HepG2 (cell line): ENCODE data around the gene ANAPC2. TPM values are rescaled to one million over a fixed set of nuclear protein-coding genes. Genes with fewer than 3 reads are reported as not detected.

Experiments
- ATAC-seq: fragments of 200-7000 bp; cut with Tn5 transposase; 3 replicates; pipeline ENCODE4 v1.9.1; 2020; ENCODE audit warnings: mild to moderate bottlenecking, moderate library complexity
- BruUV-seq: library from RNA; stranded (reverse); fragments of 400-500 nt; replicated peaks from 2 replicates; lab custom pipeline; 2021; lab: Mats Ljungman, UMichigan
- CTCF ChIA-PET: fragments of 300-600 bp; formaldehyde crosslinking; extraction: SDS; loops from one replicate; lab custom pipeline; 2021; ENCODE audit warnings: low total read pairs, inconsistent platforms, low intra/inter-chr PET ratio; lab: Yijun Ruan, JAX
- POLR2A ChIA-PET: fragments of 350-600 bp; sonication (Branson Sonifier 250); formaldehyde crosslinking; loops from one replicate; lab custom pipeline; 2020; ENCODE audit warnings: antibody characterized with exemption, inconsistent platforms; lab: Yijun Ruan, JAX
- DNase-seq: peaks from one replicate; pipeline ENCODE4 v3.0.0-alpha.2; 2015; ENCODE audit warnings: low spot score
- FAIRE-seq: peaks from 3 replicates; lab custom pipeline; 2011; peaks lifted over from hg19 to GRCh38; lab: Jason Lieb, UNC
- H2AFZ ChIP-seq: one replicate; pipeline ENCODE4 v1.6.1; 2011; ENCODE audit warnings: low read length, inconsistent platforms
- H3K27ac ChIP-seq: fragments of 300-600 bp; 3 replicates; pipeline ENCODE4 v1.8.0; 2011; ENCODE audit warnings: mixed run types, mild to moderate bottlenecking, mixed read lengths, low read length, inconsistent platforms; ENCODE audit not compliant: insufficient read depth; ENCODE audit errors: extremely low read length
- H3K27me3 ChIP-seq, 2 experiments: fragments of 200-600 bp in 1 of 2; 2 replicates in 1 of 2; 3 replicates in 1 of 2; pipeline versions ENCODE4 v1.6.0 to v1.8.0; 2011; ENCODE audit warnings: low read length in 2 of 2, mild to moderate bottlenecking in 2 of 2, moderate library complexity in 2 of 2, inconsistent platforms in 1 of 2; ENCODE audit not compliant: insufficient read depth in 2 of 2, control insufficient read depth in 1 of 2
- H3K36me3 ChIP-seq, 2 experiments: fragments of 200-600 bp in 1 of 2; replicated peaks in 1 of 2; 2 replicates in 1 of 2; 3 replicates in 1 of 2; pipeline versions ENCODE4 v1.5.1 to v1.8.0; 2011; ENCODE audit warnings: low read length in 2 of 2, inconsistent platforms in 1 of 2; ENCODE audit not compliant: insufficient read depth in 2 of 2, control insufficient read depth in 1 of 2
- H3K4me1 ChIP-seq: 2 replicates; pipeline ENCODE4 v1.5.1; 2012; ENCODE audit warnings: low read length, inconsistent platforms; ENCODE audit not compliant: insufficient read depth
- H3K4me2 ChIP-seq: 2 replicates; pipeline ENCODE4 v1.6.0; 2011; ENCODE audit warnings: low read depth, low read length, inconsistent platforms
- H3K4me3 ChIP-seq, 3 experiments: fragments of 200-600 bp in 1 of 3; sonication (generic), shearing (Covaris generic) in 1 of 3; replicated peaks in 1 of 3; 2 replicates each; pipeline ENCODE4 v1.5.1; 2011 to 2016; ENCODE audit warnings: low read length in 3 of 3, inconsistent platforms in 2 of 3, low read depth in 2 of 3, mild to moderate bottlenecking in 2 of 3, control low read depth in 1 of 3, mixed read lengths in 1 of 3; ENCODE audit not compliant: insufficient read depth in 1 of 3
- H3K79me2 ChIP-seq: one replicate; pipeline ENCODE4 v1.6.1; 2011; ENCODE audit warnings: low read length, inconsistent platforms; ENCODE audit not compliant: insufficient read depth
- H3K9ac ChIP-seq: 2 replicates; pipeline ENCODE4 v1.6.0; 2011; ENCODE audit warnings: mild to moderate bottlenecking, low read depth, low read length, inconsistent platforms; ENCODE audit not compliant: insufficient read depth
- H3K9me3 ChIP-seq: 2 replicates; pipeline ENCODE4 v1.5.1; 2012; ENCODE audit warnings: mild to moderate bottlenecking, low read length
- H4K20me1 ChIP-seq: 2 replicates; pipeline ENCODE4 v1.6.0; 2011; ENCODE audit warnings: inconsistent platforms, mild to moderate bottlenecking, low read length, moderate library complexity; ENCODE audit not compliant: insufficient read depth
- ATF3 ChIP-seq: sonication (generic); formaldehyde crosslinking; IDR thresholded peaks from 2 replicates; pipeline ENCODE4 v1.4.0; 2020; ENCODE audit warnings: missing genetic modification reagents
- BRCA1 ChIP-seq: sonication (generic); formaldehyde crosslinking; IDR thresholded peaks from 2 replicates; pipeline ENCODE4 v1.4.0; 2020; ENCODE audit warnings: missing genetic modification reagents
- HNRNPK ChIP-seq: fragments of 200-400 bp; formaldehyde crosslinking; IDR thresholded peaks from 2 replicates; pipeline ENCODE4 v1.6.1; 2018; ENCODE audit warnings: low read length, low read depth, moderate library complexity, mild to moderate bottlenecking; ENCODE audit not compliant: poor library complexity, severe bottlenecking
- MAFF ChIP-seq: IDR thresholded peaks from 2 replicates; pipeline ENCODE4 v1.6.1; 2011; ENCODE audit warnings: low read depth, low read length, improper control_type of control experiment
- MYC ChIP-seq: sonication (generic); formaldehyde crosslinking; IDR thresholded peaks from 2 replicates; pipeline ENCODE4 v1.9.0; 2021; ENCODE audit warnings: missing genetic modification reagents, borderline replicate concordance
- SMAD9 ChIP-seq: sonication (generic); formaldehyde crosslinking; IDR thresholded peaks from 2 replicates; pipeline ENCODE4 v1.5.1; 2020; ENCODE audit warnings: mild to moderate bottlenecking, missing genetic modification reagents
- ZBTB21 ChIP-seq: sonication (generic); formaldehyde crosslinking; IDR thresholded peaks from 2 replicates; pipeline ENCODE4 v1.4.0; 2020; ENCODE audit warnings: missing genetic modification reagents
- ZNF501 ChIP-seq: sonication (generic); formaldehyde crosslinking; IDR thresholded peaks from 2 replicates; pipeline ENCODE4 v1.5.1; 2020; ENCODE audit warnings: mild to moderate bottlenecking, moderate library complexity, missing genetic modification reagents
- WGBS: methylation state at CpG from one replicate; pipeline ENCODE4 v1.1.6; 2017; ENCODE audit warnings: low lambda C conversion rate; 5-methylcytosine and 5-hydroxymethylcytosine counted together
- in situ Hi-C: cut with HindIII; loops from 2 replicates; pipeline ENCODE4 v1.10.0; 2017; ENCODE audit warnings: low pct_unique_long_range_greater_than_20kb; ENCODE audit not compliant: extremely low pct_ligation_motif_present
- intact Hi-C: fragments of 100-400 bp; cut with micrococcal nuclease; formaldehyde crosslinking; loops from one replicate; pipeline ENCODE4 v1.10.0; 2022; ENCODE audit not compliant: unreplicated experiment
- polyA plus RNA-seq, 8 experiments: library from polyadenylated mRNA; depleted of rRNA in 3 of 8; stranded (reverse) in 7 of 8; unstranded in 1 of 8; fragments of >200 nt; fragmentation: Illumina TruSeq in 4 of 8; extraction: Trizol in 4 of 8; gene quantifications; 2 replicates each; pipeline versions ENCODE4 v1.2.1 to v1.2.3, GENCODE V29; 2011 to 2016; ENCODE audit warnings: low read depth in 4 of 8, missing spikeins in 1 of 8, mixed read lengths in 1 of 8; ENCODE audit not compliant: insufficient read depth in 1 of 8
- total RNA-seq, 5 experiments: library from RNA; depleted of rRNA; stranded (reverse); fragments of >200 nt; fragmentation: Illumina TruSeq; extraction: Trizol; gene quantifications; 2 replicates each; pipeline ENCODE4 v1.2.3, GENCODE V29; 2016; ENCODE audit warnings: low read depth in 1 of 5
- TF ChIP-seq, protein P1 (sequence below): sonication (generic); formaldehyde crosslinking; IDR thresholded peaks from 2 replicates; pipeline ENCODE4 v1.5.1; 2020; ENCODE audit warnings: missing genetic modification reagents, mild to moderate bottlenecking, borderline replicate concordance
- TF ChIP-seq, protein P2 (sequence below): sonication (generic); formaldehyde crosslinking; IDR thresholded peaks from 2 replicates; pipeline ENCODE4 v1.5.1; 2020; ENCODE audit warnings: mild to moderate bottlenecking, missing genetic modification reagents, borderline replicate concordance
- TF ChIP-seq, protein P3 (sequence below): sonication (generic); formaldehyde crosslinking; IDR thresholded peaks from 2 replicates; pipeline ENCODE4 v1.5.0; 2020; ENCODE audit warnings: mild to moderate bottlenecking, missing genetic modification reagents, borderline replicate concordance

ANAPC2 gene
- total and polyA plus RNA-seq, 2 of the 13 experiments (the other 11 are each of a cell fraction or from before 2014, with no cell fraction given), result 12.3 to 15.4 TPM

DNA sequence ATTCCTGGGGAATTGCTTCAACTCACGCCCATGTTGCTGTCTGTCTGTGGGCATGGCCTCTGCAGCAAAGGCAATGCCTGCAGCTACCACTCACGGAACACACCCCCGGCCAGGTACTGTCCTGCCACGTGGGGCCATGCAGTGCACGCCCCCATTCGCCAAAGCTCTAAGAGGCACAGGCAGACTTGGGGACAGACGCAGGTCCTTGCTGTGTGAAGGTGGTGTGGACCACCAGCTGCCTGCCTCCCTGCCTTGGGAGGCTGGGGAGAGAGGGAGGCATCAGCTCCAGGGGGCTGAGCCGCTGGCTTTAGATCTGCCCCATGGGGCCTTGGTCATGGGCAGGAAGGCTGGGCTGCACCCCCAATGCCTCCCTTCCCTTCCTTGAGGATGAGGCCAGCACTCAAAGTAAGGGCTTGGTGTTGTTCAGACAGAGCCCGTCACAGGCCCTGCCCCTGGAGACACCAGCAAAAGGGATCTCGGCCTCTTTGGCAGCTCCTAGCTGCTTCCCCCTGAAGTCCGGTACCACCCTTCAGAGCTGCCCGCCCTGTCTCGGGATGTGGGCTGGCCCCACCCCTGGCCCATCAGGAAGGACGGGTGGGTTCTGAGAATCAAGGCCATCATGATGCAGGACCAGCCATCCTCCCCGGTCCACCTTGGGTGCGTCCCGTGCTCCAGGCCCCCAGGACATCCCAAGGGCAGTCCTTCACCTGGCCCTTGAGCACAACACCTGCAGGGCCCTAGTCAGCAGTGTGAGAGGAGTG is 47.1 kb downstream of the ANAPC2 start:
- Histone ChIP-seq H2AFZ (no peak overlapping the region), H3K9me3 (no peaks in the 10 kb centered on the region), H3K27ac (no peak overlapping the region), H3K27me3 (peaks cover 29 to 79% of the 10 kb centered on the region in 2 experiments), H3K4me2 (no peak overlapping the region), H3K4me1 (no peaks in the 10 kb centered on the region), H3K36me3 (no peaks in the 10 kb centered on the region), H3K4me3 (no peak overlapping the region), H4K20me1 (no peaks in the 10 kb centered on the region), H3K9ac (no peak overlapping the region), H3K79me2 (no peaks in the 10 kb centered on the region)
- ChIA-PET CTCF (no interaction called here), POLR2A (no interaction called here)
- ATAC-seq (no peak), DNase-seq (no peak), FAIRE-seq (no peak)
- 10% methylated on average over 2 of the region's 17 CpGs for WGBS
- no TSS peak for BruUV-seq
- in situ Hi-C loops, result no loop called here
- intact Hi-C loops, result no loop called here
- TF ChIP-seq HNRNPK, result no peak
- TF ChIP-seq MYC (CRISPR knock-in tag), result no peak
- TF ChIP-seq MAFF, result no peak
- TF ChIP-seq, protein P1, sequence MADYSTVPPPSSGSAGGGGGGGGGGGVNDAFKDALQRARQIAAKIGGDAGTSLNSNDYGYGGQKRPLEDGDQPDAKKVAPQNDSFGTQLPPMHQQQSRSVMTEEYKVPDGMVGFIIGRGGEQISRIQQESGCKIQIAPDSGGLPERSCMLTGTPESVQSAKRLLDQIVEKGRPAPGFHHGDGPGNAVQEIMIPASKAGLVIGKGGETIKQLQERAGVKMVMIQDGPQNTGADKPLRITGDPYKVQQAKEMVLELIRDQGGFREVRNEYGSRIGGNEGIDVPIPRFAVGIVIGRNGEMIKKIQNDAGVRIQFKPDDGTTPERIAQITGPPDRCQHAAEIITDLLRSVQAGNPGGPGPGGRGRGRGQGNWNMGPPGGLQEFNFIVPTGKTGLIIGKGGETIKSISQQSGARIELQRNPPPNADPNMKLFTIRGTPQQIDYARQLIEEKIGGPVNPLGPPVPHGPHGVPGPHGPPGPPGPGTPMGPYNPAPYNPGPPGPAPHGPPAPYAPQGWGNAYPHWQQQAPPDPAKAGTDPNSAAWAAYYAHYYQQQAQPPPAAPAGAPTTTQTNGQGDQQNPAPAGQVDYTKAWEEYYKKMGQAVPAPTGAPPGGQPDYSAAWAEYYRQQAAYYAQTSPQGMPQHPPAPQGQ (CRISPR knock-in tag), result no peak
- no peak for TF ChIP-seq ZNF501
- TF ChIP-seq SMAD9 (CRISPR knock-in tag), result no peak
- TF ChIP-seq ZBTB21 (CRISPR knock-in tag), result no peak
- TF ChIP-seq, protein P2, sequence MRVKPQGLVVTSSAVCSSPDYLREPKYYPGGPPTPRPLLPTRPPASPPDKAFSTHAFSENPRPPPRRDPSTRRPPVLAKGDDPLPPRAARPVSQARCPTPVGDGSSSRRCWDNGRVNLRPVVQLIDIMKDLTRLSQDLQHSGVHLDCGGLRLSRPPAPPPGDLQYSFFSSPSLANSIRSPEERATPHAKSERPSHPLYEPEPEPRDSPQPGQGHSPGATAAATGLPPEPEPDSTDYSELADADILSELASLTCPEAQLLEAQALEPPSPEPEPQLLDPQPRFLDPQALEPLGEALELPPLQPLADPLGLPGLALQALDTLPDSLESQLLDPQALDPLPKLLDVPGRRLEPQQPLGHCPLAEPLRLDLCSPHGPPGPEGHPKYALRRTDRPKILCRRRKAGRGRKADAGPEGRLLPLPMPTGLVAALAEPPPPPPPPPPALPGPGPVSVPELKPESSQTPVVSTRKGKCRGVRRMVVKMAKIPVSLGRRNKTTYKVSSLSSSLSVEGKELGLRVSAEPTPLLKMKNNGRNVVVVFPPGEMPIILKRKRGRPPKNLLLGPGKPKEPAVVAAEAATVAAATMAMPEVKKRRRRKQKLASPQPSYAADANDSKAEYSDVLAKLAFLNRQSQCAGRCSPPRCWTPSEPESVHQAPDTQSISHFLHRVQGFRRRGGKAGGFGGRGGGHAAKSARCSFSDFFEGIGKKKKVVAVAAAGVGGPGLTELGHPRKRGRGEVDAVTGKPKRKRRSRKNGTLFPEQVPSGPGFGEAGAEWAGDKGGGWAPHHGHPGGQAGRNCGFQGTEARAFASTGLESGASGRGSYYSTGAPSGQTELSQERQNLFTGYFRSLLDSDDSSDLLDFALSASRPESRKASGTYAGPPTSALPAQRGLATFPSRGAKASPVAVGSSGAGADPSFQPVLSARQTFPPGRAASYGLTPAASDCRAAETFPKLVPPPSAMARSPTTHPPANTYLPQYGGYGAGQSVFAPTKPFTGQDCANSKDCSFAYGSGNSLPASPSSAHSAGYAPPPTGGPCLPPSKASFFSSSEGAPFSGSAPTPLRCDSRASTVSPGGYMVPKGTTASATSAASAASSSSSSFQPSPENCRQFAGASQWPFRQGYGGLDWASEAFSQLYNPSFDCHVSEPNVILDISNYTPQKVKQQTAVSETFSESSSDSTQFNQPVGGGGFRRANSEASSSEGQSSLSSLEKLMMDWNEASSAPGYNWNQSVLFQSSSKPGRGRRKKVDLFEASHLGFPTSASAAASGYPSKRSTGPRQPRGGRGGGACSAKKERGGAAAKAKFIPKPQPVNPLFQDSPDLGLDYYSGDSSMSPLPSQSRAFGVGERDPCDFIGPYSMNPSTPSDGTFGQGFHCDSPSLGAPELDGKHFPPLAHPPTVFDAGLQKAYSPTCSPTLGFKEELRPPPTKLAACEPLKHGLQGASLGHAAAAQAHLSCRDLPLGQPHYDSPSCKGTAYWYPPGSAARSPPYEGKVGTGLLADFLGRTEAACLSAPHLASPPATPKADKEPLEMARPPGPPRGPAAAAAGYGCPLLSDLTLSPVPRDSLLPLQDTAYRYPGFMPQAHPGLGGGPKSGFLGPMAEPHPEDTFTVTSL (CRISPR knock-in tag), result no peak
- TF ChIP-seq BRCA1 (CRISPR knock-in tag), result no peak
- no peak for TF ChIP-seq ATF3 (CRISPR knock-in tag)
- TF ChIP-seq, protein P3, sequence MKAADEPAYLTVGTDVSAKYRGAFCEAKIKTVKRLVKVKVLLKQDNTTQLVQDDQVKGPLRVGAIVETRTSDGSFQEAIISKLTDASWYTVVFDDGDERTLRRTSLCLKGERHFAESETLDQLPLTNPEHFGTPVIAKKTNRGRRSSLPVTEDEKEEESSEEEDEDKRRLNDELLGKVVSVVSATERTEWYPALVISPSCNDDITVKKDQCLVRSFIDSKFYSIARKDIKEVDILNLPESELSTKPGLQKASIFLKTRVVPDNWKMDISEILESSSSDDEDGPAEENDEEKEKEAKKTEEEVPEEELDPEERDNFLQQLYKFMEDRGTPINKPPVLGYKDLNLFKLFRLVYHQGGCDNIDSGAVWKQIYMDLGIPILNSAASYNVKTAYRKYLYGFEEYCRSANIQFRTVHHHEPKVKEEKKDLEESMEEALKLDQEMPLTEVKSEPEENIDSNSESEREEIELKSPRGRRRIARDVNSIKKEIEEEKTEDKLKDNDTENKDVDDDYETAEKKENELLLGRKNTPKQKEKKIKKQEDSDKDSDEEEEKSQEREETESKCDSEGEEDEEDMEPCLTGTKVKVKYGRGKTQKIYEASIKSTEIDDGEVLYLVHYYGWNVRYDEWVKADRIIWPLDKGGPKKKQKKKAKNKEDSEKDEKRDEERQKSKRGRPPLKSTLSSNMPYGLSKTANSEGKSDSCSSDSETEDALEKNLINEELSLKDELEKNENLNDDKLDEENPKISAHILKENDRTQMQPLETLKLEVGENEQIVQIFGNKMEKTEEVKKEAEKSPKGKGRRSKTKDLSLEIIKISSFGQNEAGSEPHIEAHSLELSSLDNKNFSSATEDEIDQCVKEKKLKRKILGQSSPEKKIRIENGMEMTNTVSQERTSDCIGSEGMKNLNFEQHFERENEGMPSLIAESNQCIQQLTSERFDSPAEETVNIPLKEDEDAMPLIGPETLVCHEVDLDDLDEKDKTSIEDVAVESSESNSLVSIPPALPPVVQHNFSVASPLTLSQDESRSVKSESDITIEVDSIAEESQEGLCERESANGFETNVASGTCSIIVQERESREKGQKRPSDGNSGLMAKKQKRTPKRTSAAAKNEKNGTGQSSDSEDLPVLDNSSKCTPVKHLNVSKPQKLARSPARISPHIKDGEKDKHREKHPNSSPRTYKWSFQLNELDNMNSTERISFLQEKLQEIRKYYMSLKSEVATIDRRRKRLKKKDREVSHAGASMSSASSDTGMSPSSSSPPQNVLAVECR, result no peak
